ENCODE results near the gene SMAD3. TPM values are rescaled to one million over a fixed set of nuclear protein-coding genes. Genes with fewer than 3 reads are reported as not detected.
A peak's percentile ranks its signal among the peaks of the same experiment; 100 is the strongest.
"Not testable (repeated sequence)": the region's sequence is repeated elsewhere in the genome, so short reads cannot be mapped to it uniquely, and the experiment has no call there.

SMAD3 gene
- total RNA-seq, 3 donors from 2014 or later = 22.5 to 44.6 (median 33.4) TPM

DNA sequence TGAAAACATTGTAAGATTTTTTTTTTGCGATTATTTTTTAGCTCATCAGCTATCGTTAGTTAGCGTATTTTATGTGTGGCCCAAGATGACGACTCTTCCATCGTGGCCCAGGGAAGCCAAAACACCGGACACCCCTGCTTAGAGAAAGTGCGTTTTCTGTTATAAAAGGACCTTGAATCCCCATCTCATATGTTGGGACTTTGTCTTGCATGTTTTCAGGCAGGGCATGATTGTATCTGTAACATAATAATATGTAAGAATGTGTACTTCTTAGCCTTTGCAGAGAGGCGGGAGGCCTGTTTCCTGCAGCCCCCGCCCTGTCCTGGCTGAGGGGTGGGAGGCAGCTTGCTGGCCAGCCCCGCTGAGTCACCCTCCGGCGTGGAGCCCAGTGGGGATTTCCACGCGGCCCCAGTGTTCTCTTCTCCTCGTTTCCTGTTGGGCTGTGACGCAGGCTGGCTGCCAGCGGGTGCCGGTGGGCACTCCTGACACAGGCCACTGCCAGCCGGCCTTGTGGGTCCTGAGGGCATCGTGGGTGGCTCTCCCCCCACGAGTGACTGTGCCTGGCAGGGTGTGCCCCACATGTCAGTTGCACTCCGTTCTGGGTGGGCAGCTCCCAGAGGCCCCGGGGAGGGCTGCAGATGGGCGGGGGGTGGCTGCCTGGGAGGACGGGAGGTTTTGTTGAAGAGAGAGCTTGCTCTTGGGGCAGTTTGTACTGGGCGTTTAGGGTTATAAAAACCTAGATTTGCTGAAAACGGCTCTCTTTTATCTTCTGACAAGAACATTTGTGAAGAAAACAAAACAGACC lies 55.6 kb downstream of the SMAD3 start:
- DNase-seq (ENCODE audit: low spot score in 2 of 2) = peak; percentile 73 to 84
- peak overlapping the region in 2 of 3 donors; percentile 40 to 50 for H3K4me3 ChIP-seq
- H3K36me3 ChIP-seq = no peaks in the 10 kb centered on the region
- intact Hi-C loops (cut with DNase I; ENCODE audit: low total_unique reads) = no loop called here
- peak overlapping the region; percentile 91 to 92 for H3K27ac ChIP-seq
- peak; percentile 53 to 84 (median 77) for TF ChIP-seq POLR2AphosphoS5 (IDR thresholded peaks at IDR 0.05)
- TF ChIP-seq, protein P1, sequence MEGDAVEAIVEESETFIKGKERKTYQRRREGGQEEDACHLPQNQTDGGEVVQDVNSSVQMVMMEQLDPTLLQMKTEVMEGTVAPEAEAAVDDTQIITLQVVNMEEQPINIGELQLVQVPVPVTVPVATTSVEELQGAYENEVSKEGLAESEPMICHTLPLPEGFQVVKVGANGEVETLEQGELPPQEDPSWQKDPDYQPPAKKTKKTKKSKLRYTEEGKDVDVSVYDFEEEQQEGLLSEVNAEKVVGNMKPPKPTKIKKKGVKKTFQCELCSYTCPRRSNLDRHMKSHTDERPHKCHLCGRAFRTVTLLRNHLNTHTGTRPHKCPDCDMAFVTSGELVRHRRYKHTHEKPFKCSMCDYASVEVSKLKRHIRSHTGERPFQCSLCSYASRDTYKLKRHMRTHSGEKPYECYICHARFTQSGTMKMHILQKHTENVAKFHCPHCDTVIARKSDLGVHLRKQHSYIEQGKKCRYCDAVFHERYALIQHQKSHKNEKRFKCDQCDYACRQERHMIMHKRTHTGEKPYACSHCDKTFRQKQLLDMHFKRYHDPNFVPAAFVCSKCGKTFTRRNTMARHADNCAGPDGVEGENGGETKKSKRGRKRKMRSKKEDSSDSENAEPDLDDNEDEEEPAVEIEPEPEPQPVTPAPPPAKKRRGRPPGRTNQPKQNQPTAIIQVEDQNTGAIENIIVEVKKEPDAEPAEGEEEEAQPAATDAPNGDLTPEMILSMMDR (IDR thresholded peaks at IDR 0.05) = no peak
- H3K9me3 ChIP-seq = no peaks in the 10 kb centered on the region
- H3K4me1 ChIP-seq = peaks cover 17 to 43% of the 10 kb centered on the region in 2 donors
- H3K27me3 ChIP-seq = no peaks in the 10 kb centered on the region

DNA sequence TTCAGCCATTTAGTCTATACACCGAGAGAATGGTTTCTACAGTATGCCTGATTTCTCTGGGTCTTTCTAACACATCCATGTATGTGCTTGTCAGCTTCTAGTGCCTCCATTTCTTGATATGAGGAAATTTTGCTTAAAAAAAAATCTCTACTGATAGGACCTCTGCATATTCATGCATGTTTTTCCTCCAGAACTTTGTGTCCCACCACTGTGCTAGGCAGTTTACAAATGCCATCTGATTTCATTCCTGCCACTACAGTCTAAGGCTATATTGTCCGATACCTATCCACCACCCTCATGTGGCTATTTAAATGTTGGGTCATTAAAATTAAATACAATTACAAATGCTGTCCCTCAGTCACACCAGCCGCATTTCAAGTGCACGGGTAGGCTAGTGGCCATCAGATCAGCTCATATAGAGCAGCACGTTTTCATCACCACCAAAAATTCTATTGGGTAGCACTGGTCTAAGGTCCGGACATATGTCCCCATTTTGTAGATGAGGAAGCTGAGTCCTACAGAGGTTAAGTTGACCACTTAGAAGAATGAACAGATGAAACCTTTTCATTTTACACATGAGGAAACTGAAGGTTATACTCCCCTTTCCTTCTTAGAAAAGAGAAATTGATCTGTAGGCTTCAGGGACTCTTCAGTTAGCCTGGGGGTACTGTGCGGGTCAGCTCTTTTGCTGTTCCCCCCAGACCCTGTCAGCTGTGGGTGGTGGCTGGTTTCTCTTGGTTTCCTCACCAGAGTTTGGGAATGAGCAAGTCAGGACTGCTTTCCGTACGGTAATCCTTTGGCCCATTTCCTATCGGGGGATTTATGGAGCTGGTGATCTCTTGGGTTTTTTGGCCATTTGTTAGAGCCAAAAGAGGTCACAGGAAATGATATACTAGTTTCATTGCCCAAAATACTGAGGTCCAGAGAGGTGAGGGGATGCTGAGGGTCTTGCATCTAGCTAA lies 56.5 kb downstream of the SMAD3 start:
- DNase-seq (ENCODE audit: low spot score in 2 of 2) = no peak
- Histone ChIP-seq H3K27me3 (no peaks in the 10 kb centered on the region), H3K27ac (peak overlapping the region; percentile 91 to 92), H3K4me3 (peak overlapping the region in 1 of 3 donors; percentile 50), H3K9me3 (no peaks in the 10 kb centered on the region), H3K36me3 (no peaks in the 10 kb centered on the region), H3K4me1 (peaks cover 17 to 43% of the 10 kb centered on the region in 2 donors)
- no peak for TF ChIP-seq POLR2A (IDR thresholded peaks at IDR 0.05)
- no peak for TF ChIP-seq POLR2AphosphoS5 (IDR thresholded peaks at IDR 0.05)
- TF ChIP-seq, protein P1 (IDR thresholded peaks at IDR 0.05) = no peak
- intact Hi-C loops (cut with DNase I; ENCODE audit: low total_unique reads) = no loop called here

DNA sequence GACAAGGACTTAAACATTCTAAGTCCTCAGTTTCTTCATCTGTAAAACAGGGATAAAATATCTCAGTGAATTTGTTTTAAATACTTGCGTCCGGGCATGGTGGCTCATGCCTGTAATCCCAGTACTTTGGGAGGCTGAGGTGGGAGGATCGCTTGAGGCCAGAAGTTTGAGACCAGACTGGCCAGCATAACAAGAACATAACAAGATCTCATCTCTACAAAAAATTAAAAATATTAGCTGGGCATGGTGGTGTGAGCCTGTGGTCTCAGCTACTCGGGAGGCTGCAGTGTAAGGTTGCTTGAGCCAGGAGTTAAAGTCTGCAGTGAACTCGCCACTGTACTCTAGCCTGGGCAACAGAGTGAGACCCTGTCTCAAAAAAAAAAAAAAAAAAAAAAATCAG lies 57.4 kb downstream of the SMAD3 start:
- Histone ChIP-seq H3K27ac (peak overlapping the region; percentile 91 to 92), H3K4me1 (peaks cover 17 to 43% of the 10 kb centered on the region in 2 donors)
- H3K9me3 ChIP-seq; H3K27me3 ChIP-seq; intact Hi-C loops (cut with DNase I; ENCODE audit: low total_unique reads); H3K4me3 ChIP-seq; DNase-seq (ENCODE audit: low spot score in 2 of 2); H3K36me3 ChIP-seq: not testable (repeated sequence)

DNA sequence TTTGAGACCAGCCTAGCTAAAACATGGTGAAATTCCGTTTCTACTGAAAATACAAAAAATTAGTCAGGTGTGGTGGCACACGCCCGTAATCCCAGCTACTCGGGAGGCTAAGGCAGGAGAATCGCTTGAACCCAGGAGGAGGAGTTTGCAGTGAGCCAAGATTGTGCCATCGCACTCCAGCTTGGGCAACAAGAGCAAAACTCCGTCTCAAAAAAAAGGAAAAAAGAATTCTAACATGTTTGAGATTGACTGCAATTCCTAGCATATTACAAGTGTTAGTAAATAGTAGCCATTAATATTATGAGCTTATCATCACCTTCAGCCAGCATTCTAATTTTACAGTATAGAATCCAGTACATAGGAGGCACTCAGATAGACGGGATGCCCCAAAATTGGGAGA lies 57.9 kb downstream of the SMAD3 start:
- H3K36me3 ChIP-seq; DNase-seq (ENCODE audit: low spot score in 2 of 2); intact Hi-C loops (cut with DNase I; ENCODE audit: low total_unique reads); H3K4me3 ChIP-seq; H3K9me3 ChIP-seq; H3K27me3 ChIP-seq: not testable (repeated sequence)
- Histone ChIP-seq H3K4me1 (peaks cover 17 to 43% of the 10 kb centered on the region in 2 donors), H3K27ac (peak overlapping the region; percentile 89 to 96)

DNA sequence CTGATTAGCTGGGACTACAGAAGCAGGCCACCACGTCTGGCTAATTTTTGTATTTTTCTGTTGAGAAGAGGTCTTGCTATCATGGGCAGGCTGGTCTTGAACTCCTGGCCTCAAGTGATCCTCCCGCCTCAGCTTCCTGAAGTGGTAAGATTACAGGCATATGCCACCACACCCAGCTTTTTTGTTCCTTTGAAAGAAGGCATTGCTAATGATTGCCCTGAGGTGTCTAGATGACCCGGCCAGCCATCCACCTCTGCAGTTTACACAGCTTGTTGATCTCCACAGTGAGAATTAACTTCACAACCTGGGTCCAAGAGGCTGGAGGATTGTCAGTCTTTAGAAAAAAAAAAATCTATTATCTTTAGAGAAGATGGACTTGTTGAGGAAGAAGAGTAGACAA lies 58.7 kb downstream of the SMAD3 start:
- no peak for TF ChIP-seq POLR2A (IDR thresholded peaks at IDR 0.05)
- Histone ChIP-seq H3K27me3 (no peaks in the 10 kb centered on the region), H3K9me3 (no peaks in the 10 kb centered on the region), H3K4me3 (no peak overlapping the region), H3K36me3 (no peaks in the 10 kb centered on the region), H3K4me1 (peaks cover 17 to 43% of the 10 kb centered on the region in 2 donors), H3K27ac (peak overlapping the region; percentile 89 to 96)
- intact Hi-C loops (cut with DNase I; ENCODE audit: low total_unique reads) = no loop called here
- no peak for DNase-seq (ENCODE audit: low spot score in 2 of 2)

DNA sequence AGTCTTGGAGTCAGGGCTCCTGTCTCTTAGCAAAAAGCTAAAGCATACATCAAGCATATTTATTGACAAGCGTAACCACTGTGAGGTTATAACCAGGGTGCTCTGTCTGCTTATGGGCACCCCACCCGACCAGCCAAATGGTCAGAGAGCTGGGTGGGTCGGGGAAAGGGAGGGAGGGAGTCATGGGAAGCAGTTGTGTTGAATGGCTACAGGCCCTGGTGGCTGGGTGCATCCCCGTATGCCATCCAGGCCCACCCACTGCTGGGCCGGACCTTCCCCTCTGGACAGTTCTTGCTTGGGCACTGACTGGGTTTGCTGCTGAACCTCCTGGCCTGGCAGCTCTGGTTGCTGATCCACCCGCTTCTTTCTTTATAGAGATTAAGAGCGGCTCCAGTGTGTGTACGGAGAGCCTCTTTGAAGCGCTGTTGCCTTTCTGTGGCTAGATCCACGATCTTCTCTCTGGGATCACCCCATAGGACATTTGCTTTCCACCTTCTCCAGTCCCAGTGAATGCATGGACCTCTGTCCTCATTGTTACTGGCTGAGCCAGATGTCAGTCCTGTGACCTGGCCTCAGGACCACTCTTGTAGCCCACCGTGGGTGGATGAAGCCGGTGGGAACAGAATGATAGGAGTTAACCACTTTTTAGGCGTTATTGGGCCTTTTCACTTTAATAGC lies 59.6 kb downstream of the SMAD3 start:
- Histone ChIP-seq H3K27ac (peak overlapping the region; percentile 89 to 96), H3K9me3 (no peaks in the 10 kb centered on the region), H3K36me3 (no peaks in the 10 kb centered on the region), H3K4me3 (peak overlapping the region in 1 of 3 donors; percentile 37), H3K27me3 (no peaks in the 10 kb centered on the region), H3K4me1 (peaks cover 15 to 38% of the 10 kb centered on the region in 2 donors)
- TF ChIP-seq POLR2AphosphoS5 (IDR thresholded peaks at IDR 0.05) (no peak), POLR2A (IDR thresholded peaks at IDR 0.05) (no peak)
- TF ChIP-seq, protein P1 (IDR thresholded peaks at IDR 0.05) = no peak
- intact Hi-C loops (cut with DNase I; ENCODE audit: low total_unique reads) = no loop called here
- no peak for DNase-seq (ENCODE audit: low spot score in 2 of 2)
